Erythroblast (primary cell): ENCODE data around the gene SLC1A5.
"Not testable (repeated sequence)": the region's sequence is repeated elsewhere in the genome, so short reads cannot be mapped to it uniquely, and the experiment has no call there.

Experiments used
- DNase-seq, 2 experiments: peaks; one replicate each; lab custom pipeline; 2025; lab: John Stamatoyannopoulos, UW
- GATA1 ChIP-seq: IDR thresholded peaks from 2 replicates; pipeline ENCODE4 v1.6.1; 2011; ENCODE audit warnings: low read depth, mild to moderate bottlenecking, control low read depth, low read length, moderate library complexity
- POLR2A ChIP-seq: IDR thresholded peaks from 2 replicates; pipeline ENCODE4 v1.6.1; 2011; ENCODE audit warnings: mild to moderate bottlenecking, low read length

The SLC1A5 gene

DNA sequence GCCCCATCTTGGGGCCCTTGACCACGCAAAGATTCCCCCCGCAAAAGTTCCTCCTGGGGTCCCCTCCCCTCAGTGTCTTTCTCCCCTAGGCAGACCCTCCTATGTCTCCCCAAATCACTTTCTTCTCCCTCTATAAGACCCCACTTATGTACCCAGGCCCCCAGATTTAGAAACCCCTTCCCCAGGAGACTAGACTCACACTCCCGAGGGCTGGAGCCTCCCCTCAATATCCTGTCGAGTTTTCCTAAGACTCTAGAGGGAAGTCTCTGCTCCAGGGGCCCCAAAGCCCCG lies 1.4 kb downstream of the SLC1A5 start:
- no peak for DNase-seq
- TF ChIP-seq GATA1 (no peak), POLR2A (no peak)

- peak; percentile 99 to 100 for DNase-seq
- TF ChIP-seq GATA1 (peak; percentile 92), POLR2A (peak; percentile 96)
These were observed 2.0 kb downstream of the SLC1A5 start for GRCh38 chr19:46786236-46787039.

GRCh38 chr19:46785980-46786235 lies 2.5 kb downstream of the SLC1A5 start:
- DNase-seq, result no peak
- no peak for TF ChIP-seq POLR2A
- no peak for TF ChIP-seq GATA1

DNA sequence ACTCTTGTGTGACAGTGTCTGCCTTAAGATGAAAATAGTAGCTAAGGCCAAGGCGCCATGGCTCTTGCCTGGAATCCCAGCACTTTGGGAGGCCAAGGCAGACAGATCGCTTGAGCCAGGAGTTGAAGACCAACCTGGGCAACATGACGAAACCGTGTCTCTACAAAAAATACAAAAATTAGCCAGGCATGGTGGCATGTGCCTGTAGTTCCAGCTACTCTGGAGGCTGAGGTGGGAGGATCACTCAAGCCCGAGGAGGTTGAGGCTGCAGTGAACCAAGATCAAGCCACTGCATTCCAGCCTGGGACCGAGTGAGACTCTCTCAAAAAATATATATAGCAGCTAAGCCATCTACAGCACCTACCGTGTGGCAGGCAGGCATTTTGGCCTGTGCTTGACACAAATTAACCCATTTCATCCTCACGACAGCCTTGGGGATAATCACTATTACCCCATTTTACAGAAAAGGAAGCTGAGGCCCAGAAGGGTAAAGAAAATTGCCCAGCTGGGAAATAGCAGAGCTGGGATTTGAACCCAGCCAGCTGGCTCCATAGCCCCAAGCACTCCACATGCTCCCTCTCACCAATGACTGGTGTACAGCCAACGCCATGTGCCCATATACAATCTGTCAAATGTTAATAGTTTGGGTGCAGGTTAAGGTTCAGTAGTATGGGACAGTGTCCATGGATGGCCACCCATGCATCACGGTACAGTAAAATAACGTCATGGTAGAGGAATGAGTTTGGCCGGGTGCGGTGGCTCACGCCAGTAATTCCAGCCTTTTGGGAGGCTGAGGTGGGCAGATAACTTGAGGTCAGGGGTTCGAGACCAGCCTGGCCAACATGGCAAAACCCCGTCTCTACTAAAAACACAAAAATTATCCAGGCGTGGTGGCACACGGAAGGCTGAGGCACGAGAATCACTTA lies 3.1 kb downstream of the SLC1A5 start:
- no peak for DNase-seq
- TF ChIP-seq GATA1 (no peak), POLR2A (peak; percentile 70)

GRCh38 chr19:46784262-46785053 lies 3.9 kb downstream of the SLC1A5 start:
- no peak for TF ChIP-seq GATA1
- TF ChIP-seq POLR2A, result peak; percentile 86
- DNase-seq, result peak; percentile 94 to 96

DNA sequence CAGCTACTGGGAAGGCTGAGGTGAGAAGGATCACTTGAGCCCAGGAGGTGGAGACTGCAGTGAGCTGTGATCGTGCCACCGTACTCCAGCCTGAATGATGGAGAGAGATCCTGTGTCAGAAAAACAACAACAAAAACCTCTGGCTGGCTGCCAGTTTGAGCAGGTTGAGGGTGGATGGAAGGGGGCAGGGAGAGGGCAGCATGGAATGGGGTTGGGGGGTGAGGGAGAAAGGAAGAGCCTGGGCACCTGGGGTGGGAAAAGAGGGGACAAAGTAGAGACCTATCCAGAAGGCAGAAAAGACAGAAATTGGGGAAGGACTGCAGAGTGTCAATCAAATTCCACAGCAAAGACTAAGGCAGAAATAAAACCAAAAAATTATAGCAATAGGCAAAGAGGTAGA lies 4.7 kb downstream of the SLC1A5 start:
- DNase-seq, result peak; percentile 21 to 49
- TF ChIP-seq GATA1, result no peak
- TF ChIP-seq POLR2A, result no peak

GRCh38 chr19:46782355-46783019 lies 5.9 kb downstream of the SLC1A5 start:
- TF ChIP-seq POLR2A (no peak), GATA1 (no peak)
- no peak for DNase-seq

DNA sequence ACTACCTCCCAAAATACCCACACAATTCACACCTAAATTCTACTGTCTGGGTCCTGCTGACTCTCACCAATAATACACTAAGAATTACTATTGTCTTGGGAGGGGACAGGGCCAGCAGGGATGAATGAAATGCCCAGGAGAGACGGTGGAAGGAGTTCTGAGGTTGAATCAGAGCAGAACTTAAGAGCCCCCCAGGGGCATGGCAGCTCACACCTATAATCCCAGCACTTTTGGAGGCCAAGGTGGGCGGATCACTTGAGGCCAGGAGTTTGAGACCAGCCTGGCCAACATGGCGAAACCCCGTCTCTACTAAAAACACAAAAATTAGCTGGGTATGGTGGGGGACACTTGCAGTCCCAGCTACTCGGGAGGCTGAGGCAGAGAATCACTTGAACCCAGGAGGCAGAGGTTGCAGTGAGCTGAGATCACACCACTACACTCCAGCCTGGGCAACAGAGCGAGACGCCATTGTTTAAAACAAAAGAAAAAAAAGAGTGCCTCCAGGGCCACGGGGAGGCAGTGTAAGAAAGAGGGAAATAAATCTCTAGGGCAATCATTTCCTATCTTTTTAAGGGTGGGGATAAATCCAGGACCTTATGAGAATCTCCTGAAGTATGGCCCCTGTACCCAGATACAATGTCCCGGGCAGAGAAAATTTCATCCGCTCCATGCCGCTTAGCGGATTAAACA lies 10.3 kb downstream of the SLC1A5 start:
- not testable (repeated sequence) for DNase-seq

- peak; percentile 51 to 59 for DNase-seq
- no peak for TF ChIP-seq GATA1
These were observed 11.2 kb downstream of the SLC1A5 start for GRCh38 chr19:46776927-46777911.

GRCh38 chr19:46775642-46776258 lies 12.6 kb downstream of the SLC1A5 start:
- DNase-seq, result no peak
- TF ChIP-seq GATA1, result no peak
- TF ChIP-seq POLR2A, result no peak

DNA sequence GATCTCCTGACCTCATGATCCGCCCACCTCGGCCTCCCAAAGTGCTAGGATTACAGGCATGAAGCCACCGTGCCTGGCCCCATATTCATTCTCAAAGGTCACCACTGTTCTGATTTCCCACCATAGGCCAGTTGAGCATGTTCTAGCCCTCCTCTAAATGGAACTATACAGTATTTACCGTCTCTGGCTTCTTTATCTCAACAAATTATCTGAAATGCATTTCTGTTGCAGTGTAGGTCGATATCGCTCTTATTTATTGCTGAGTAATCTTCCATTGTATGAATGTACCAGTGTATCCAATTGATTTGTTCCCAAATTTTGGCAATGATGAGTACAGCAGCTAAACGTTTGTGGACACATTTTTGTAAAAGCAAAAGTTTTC lies 15.4 kb downstream of the SLC1A5 start:
- no peak for DNase-seq
- TF ChIP-seq GATA1, result no peak
- TF ChIP-seq POLR2A, result peak; percentile 3
